ELR (cell line): Measurements from ENCODE around the gene ESM1.
"Not testable (repeated sequence)": the region's sequence is repeated elsewhere in the genome, so short reads cannot be mapped to it uniquely, and the experiment has no call there.

Experiments used
- DNase-seq: peaks from one replicate; pipeline ENCODE4 v3.0.0-alpha.2; 2015; ENCODE audit warnings: low read depth

The ESM1 gene

GRCh38 chr5:54985301-54986268 lies at the start of gene ESM1:
TSS of gene ESM1 (minus strand) at chr5:54985593. CDS start at chr5:54985517, 76 bp downstream.
- peak; percentile 99 for DNase-seq

GRCh38 chr5:55033568-55033967 lies 48.2 kb upstream of the ESM1 start:
- peak; percentile 49 for DNase-seq

- no peak for DNase-seq
Observed at GRCh38 chr5:55031492-55031891, 46.1 kb upstream of the ESM1 start.

- DNase-seq: no peak
Observed at GRCh38 chr5:55030676-55031369, 45.4 kb upstream of the ESM1 start.

GRCh38 chr5:55030220-55030619 lies 44.8 kb upstream of the ESM1 start:
- no peak for DNase-seq

GRCh38 chr5:55027595-55027994 lies 42.2 kb upstream of the ESM1 start:
- no peak for DNase-seq

GRCh38 chr5:55022450-55022849 lies 37.1 kb upstream of the ESM1 start:
- no peak for DNase-seq

- no peak for DNase-seq
Observed at GRCh38 chr5:55021821-55022220, 36.4 kb upstream of the ESM1 start.

GRCh38 chr5:55021410-55021809 lies 36.0 kb upstream of the ESM1 start:
- no peak for DNase-seq

- not testable (repeated sequence) for DNase-seq
Observed at GRCh38 chr5:55010149-55010548, 24.8 kb upstream of the ESM1 start.

GRCh38 chr5:55004729-55005128 lies 19.3 kb upstream of the ESM1 start:
- DNase-seq: peak; percentile 81

GRCh38 chr5:55003432-55004065 lies 18.2 kb upstream of the ESM1 start:
- no peak for DNase-seq

GRCh38 chr5:55002166-55002565 lies 16.8 kb upstream of the ESM1 start:
- not testable (repeated sequence) for DNase-seq

- DNase-seq: no peak
Observed at GRCh38 chr5:54997081-54997480, 11.7 kb upstream of the ESM1 start.

GRCh38 chr5:54996466-54996865 lies 11.1 kb upstream of the ESM1 start:
- DNase-seq: no peak

GRCh38 chr5:54995168-54995567 lies 9.8 kb upstream of the ESM1 start:
- DNase-seq: no peak

GRCh38 chr5:54994628-54995027 lies 9.2 kb upstream of the ESM1 start:
- no peak for DNase-seq

GRCh38 chr5:54993318-54993717 lies 7.9 kb upstream of the ESM1 start:
- DNase-seq: no peak

GRCh38 chr5:54991416-54991815 lies 6.0 kb upstream of the ESM1 start:
- peak; percentile 54 for DNase-seq

- DNase-seq: peak; percentile 96
Observed at GRCh38 chr5:54990841-54991258, 5.5 kb upstream of the ESM1 start.

- DNase-seq: no peak
Observed at GRCh38 chr5:54988817-54989216, 3.4 kb upstream of the ESM1 start.

- no peak for DNase-seq
Observed at GRCh38 chr5:54988218-54988617, 2.8 kb upstream of the ESM1 start.

GRCh38 chr5:54986269-54986654 lies 869 bp upstream of the ESM1 start:
- DNase-seq: peak; percentile 56
